ENCODE results near the gene ZNF639.

- TF ChIP-seq CTCF (IDR thresholded peaks at IDR 0.05) (no peak), POLR2AphosphoS5 (IDR thresholded peaks at IDR 0.05; ENCODE audit: insufficient read depth in 1 of 2, low read depth in 1 of 2) (no peak), POLR2A (IDR thresholded peaks at IDR 0.05) (no peak)
Measured at GRCh38 chr3:179309225-179310078, 13.4 kb upstream of the ZNF639 start.

All from vagina (tissue), 2 donors.